Esophagus muscularis mucosa (tissue), 3 donors: ENCODE results near the gene SIRT7.

Source experiments
- CTCF ChIP-seq, 3 experiments: fragments of 200-600 bp in 2 of 3; fragments of 450-650 bp in 1 of 3; sonication (generic) in 2 of 3; IDR thresholded peaks; one replicate each; pipeline ENCODE4 v1.5.1; 2017 to 2019; ENCODE audit warnings: antibody characterized with exemption in 3 of 3, mild to moderate bottlenecking in 2 of 3, moderate library complexity in 1 of 3
- EP300 ChIP-seq: sonication (generic); formaldehyde crosslinking; IDR thresholded peaks from one replicate; pipeline ENCODE4 v1.6.1; 2017; ENCODE audit warnings: antibody characterized with exemption

- no peak for TF ChIP-seq EP300
- no peak for TF ChIP-seq CTCF (IDR thresholded peaks at IDR 0.05)
These were observed 10.7 kb upstream of the SIRT7 start for GRCh38 chr17:81928544-81929252.
